NCI-H146 treated with DMSO at 0.1 percent for 48 hours (cell line): ENCODE results near the gene MRFAP1L1.

Experiments used
- DNase-seq: peaks from one replicate; lab custom pipeline; 2025; ENCODE audit not compliant: unreplicated experiment; lab: John Stamatoyannopoulos, UW

MRFAP1L1 gene

DNA sequence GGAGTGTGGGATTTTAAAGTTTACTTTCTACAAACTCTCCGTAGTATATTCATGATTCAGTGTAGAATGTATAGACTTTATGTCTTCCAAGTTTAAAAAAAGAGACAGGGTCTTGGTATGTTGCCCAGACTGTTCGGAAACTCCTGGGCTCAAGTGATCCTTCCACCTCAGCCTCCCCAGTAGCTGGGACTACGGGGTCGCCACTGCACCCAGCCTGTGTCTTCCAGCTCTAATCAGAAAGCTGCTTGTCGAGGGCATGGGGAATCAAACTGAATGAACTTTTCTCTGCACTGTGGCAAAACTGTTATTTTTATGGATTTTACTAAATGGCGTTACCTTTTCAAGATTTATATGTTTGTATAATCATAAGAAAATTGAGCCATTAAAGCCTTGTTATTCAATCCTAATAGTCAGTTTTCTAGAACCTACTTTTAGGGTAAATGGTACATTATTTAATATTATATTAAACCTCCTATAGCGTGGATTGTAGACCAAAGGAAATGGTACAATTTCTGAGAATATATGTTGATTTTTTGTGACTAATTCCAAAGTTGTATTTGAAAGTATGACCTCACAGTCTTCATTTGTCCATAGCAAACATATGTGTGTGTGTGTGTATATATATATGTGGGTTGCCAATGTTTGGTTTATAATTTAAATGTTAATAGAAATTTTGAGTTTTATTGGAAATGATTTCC lies 7.4 kb upstream of the MRFAP1L1 start:
- no peak for DNase-seq

GRCh38 chr4:6716018-6716911 lies 6.6 kb upstream of the MRFAP1L1 start, which contains the start of gene BLOC1S4:
Gene BLOC1S4 (plus strand): TSS chr4:6716174. CDS start chr4:6716210, 36 bp downstream.
- peak; percentile 81 for DNase-seq

- no peak for DNase-seq
Measured at GRCh38 chr4:6715704-6716017, 6.0 kb upstream of the MRFAP1L1 start.

DNA sequence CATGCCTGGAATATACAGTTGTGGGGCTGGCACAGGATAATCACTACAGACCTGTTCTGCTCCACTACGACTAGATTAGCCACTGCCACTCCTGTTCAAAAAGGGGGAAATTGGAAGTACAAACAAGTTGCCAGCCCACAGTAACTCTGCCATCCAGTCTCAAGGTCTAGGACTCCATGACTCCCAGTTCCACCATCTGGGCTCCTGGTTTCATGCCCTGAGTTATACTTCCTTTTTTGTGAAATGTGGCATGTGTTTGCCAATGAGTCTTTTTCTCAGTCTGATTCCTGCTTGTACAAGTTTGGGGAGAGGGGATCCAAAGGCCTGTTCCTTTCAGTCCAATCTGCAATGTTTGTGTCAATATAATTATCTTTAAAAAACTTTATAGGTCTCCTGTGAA lies 5.3 kb upstream of the MRFAP1L1 start:
- DNase-seq = no peak

- DNase-seq = no peak
Measured at GRCh38 chr4:6710996-6711395, 1.3 kb upstream of the MRFAP1L1 start.

- DNase-seq = no peak
Measured at GRCh38 chr4:6710282-6710681, 617 bp upstream of the MRFAP1L1 start.

- DNase-seq = no peak
Measured at GRCh38 chr4:6706173-6706572, 3.5 kb downstream of the MRFAP1L1 start.

- no peak for DNase-seq
Measured at GRCh38 chr4:6705646-6706045, 4.0 kb downstream of the MRFAP1L1 start.

DNA sequence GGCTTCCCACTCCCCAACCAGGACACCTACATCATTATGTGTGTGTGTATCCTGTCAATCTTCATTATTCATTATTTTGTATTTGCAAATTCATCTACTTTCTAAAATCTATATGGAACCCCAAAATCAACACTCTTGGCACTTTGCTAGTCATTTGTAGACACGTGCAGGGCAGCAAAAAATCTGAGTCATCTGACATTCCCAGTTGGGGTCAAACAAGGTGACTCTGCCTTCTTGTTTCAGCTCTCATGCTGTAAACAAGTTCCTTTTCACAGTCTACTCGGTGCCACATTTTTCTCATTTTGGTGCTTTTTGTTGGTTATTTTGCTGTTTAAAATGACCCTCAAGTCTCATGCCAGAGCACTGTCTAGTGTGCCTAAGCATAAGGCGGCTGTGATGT lies 5.9 kb downstream of the MRFAP1L1 start:
- DNase-seq = no peak

- no peak for DNase-seq
Measured at GRCh38 chr4:6702761-6703160, 6.9 kb downstream of the MRFAP1L1 start.

- DNase-seq = no peak
Measured at GRCh38 chr4:6701371-6701770, 8.3 kb downstream of the MRFAP1L1 start.

DNA sequence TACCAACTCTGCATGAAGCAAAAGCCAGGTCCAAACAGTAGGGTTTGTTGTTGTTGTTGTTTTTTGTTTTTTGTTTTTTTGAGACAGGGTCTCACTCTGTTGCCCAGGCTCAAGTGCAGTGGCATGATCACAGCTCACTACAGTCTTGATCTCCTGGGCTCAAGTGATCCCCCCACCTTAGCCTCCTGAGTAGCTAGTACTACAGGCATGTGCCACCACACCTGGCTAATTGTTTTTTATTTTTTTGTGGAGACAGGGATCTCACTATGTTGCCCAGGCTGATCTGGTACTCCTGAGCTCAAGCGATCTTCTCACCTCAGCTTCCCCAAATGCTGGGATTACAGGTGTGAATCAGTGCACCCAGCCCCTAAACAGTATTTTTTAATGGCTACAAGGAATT lies 9.8 kb downstream of the MRFAP1L1 start:
- no peak for DNase-seq

DNA sequence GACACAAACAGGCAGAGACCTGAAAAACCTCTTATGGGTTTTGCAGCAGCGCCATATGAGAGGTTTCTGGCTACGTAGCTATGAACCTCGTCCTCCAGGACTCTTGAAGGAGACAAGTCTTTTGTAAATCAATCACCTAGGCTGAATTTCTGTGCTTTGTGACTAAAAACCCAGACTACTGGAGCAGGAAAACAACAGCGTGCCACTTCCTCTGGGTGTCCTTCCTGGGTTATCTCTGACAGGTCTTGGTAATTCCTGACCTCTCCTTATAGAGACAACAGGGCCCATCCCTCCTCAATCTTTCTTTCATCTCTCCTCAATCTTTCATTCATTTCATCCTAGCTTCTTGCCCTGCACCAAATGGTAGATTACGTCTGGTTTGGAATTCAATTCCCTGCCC lies 10.3 kb downstream of the MRFAP1L1 start:
- DNase-seq = no peak

DNA sequence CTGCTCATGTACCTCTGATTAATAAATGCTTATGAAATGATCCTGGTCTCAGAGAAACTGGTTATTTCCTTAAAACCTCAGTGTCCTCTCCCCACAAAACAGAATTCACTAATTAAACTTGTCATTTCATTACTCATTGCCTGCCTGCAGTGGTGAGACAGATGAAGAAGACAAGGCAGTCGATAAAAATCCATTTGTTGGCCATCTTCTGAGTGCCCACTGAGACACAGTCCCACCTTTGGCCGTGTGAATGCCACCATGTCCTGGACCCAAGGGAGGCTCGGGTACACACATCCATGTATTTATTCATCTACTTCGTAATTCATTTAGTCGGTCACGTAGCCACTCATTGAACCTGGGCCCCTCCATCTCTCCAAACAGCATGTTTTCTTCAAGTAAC lies 12.5 kb downstream of the MRFAP1L1 start:
- DNase-seq = no peak

- DNase-seq = no peak
Measured at GRCh38 chr4:6696611-6697010, 13.1 kb downstream of the MRFAP1L1 start.

GRCh38 chr4:6695660-6696610 lies 13.7 kb downstream of the MRFAP1L1 start:
- peak; percentile 30 for DNase-seq

GRCh38 chr4:6694177-6694901 lies 15.3 kb downstream of the MRFAP1L1 start:
- no peak for DNase-seq

GRCh38 chr4:6693231-6694176 lies 16.2 kb downstream of the MRFAP1L1 start, which contains the start of gene S100P:
Gene S100P (plus strand): TSS chr4:6693878. CDS start chr4:6693933, 55 bp downstream.
- DNase-seq = no peak

DNA sequence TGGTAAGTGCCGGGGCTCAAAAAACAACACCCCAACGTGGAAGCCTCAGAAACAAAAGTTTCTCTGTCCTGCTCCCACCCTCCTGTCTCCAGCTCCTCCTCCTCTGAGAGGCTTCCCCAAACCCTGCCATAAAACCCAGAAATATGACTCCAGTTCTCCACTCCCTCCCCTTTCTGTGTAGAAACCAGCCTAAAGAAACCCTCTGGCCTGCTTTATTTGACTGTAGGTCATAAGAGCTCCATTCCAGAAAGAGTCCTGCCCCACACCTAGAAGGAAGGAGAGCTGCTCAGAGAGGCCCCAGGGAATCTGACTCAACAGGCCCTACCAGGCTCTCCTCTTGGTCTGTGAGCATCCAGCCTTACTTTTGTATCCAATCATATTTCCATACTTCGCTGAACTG lies 16.9 kb downstream of the MRFAP1L1 start:
- no peak for DNase-seq
